Measurements from ENCODE around the gene MXD3.
"Not testable (repeated sequence)": the region's sequence is repeated elsewhere in the genome, so short reads cannot be mapped to it uniquely, and the experiment has no call there.

MXD3 gene

GRCh38 chr5:177265395-177265794, 46.3 kb downstream of the MXD3 start:
- DNase-seq (ENCODE audit: low spot score): no peak

- no peak for DNase-seq (ENCODE audit: low spot score)
Measured at GRCh38 chr5:177264178-177264577, 47.5 kb downstream of the MXD3 start.

- DNase-seq (ENCODE audit: low spot score): no peak
Measured at GRCh38 chr5:177261510-177261909, 50.2 kb downstream of the MXD3 start.

- DNase-seq (ENCODE audit: low spot score): no peak
Measured at GRCh38 chr5:177260961-177261360, 50.7 kb downstream of the MXD3 start.

- DNase-seq (ENCODE audit: low spot score): not testable (repeated sequence)
Measured at GRCh38 chr5:177258711-177259110, 53.0 kb downstream of the MXD3 start.

Measured in kidney capillary endothelial cell (primary cell).